ENCODE measurements around the gene USO1. TPM values are rescaled to one million over a fixed set of nuclear protein-coding genes. Genes with fewer than 3 reads are reported as not detected.

Gene USO1
- total and polyA plus RNA-seq, 2 of the 13 experiments (the other 11 are each of a cell fraction or from before 2014, with no cell fraction given) = 52.2 to 87.7 TPM

DNA sequence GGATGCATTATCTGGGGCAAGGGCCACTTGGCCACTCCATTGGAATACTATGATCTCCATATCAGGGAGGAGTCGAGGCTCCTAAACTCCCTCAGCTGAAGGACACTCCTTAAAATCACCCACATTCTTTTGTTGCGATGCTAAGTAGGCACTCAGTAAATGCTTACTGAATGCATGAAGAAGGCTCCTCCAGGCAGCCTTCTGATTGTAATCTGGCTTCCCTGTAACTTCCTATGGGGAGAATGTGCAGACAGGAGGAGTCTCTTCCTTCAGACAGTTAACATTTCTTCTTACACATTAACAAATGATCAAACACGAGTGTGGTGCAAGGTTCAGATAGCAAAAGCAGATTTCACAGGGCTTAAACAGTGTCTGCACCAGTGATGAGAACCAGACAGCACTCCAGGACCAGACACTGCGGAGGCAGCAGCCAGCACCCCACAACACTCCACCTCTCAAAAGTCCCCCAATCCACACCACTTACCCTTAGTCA lies 21.4 kb upstream of the USO1 start (continued):
- no peak for TF ChIP-seq ZBTB8A (CRISPR knock-in tag; IDR thresholded peaks at IDR 0.05; ENCODE audit: borderline replicate concordance, low read depth)
- no peak for TF ChIP-seq U2AF2 (IDR thresholded peaks at IDR 0.05; ENCODE audit: low read depth, low read length)
- TF ChIP-seq ZSCAN21 (CRISPR knock-in tag; IDR thresholded peaks at IDR 0.05; ENCODE audit: borderline replicate concordance) = 0 out of 2 replicates have a peak, but pooled peaks have one; percentile 30
- no peak for TF ChIP-seq ZSCAN31 (CRISPR knock-in tag; IDR thresholded peaks at IDR 0.05; ENCODE audit: low read depth)
- TF ChIP-seq, protein P1, sequence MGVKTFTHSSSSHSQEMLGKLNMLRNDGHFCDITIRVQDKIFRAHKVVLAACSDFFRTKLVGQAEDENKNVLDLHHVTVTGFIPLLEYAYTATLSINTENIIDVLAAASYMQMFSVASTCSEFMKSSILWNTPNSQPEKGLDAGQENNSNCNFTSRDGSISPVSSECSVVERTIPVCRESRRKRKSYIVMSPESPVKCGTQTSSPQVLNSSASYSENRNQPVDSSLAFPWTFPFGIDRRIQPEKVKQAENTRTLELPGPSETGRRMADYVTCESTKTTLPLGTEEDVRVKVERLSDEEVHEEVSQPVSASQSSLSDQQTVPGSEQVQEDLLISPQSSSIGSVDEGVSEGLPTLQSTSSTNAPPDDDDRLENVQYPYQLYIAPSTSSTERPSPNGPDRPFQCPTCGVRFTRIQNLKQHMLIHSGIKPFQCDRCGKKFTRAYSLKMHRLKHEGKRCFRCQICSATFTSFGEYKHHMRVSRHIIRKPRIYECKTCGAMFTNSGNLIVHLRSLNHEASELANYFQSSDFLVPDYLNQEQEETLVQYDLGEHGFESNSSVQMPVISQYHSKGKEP (CRISPR knock-in tag; IDR thresholded peaks at IDR 0.05) = no peak
- TF ChIP-seq ZNF282 (IDR thresholded peaks at IDR 0.05; ENCODE audit: partially characterized antibody) = no peak
- TF ChIP-seq, protein P2, sequence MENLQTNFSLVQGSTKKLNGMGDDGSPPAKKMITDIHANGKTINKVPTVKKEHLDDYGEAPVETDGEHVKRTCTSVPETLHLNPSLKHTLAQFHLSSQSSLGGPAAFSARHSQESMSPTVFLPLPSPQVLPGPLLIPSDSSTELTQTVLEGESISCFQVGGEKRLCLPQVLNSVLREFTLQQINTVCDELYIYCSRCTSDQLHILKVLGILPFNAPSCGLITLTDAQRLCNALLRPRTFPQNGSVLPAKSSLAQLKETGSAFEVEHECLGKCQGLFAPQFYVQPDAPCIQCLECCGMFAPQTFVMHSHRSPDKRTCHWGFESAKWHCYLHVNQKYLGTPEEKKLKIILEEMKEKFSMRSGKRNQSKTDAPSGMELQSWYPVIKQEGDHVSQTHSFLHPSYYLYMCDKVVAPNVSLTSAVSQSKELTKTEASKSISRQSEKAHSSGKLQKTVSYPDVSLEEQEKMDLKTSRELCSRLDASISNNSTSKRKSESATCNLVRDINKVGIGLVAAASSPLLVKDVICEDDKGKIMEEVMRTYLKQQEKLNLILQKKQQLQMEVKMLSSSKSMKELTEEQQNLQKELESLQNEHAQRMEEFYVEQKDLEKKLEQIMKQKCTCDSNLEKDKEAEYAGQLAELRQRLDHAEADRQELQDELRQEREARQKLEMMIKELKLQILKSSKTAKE (CRISPR knock-in tag; IDR thresholded peaks at IDR 0.05; ENCODE audit: borderline replicate concordance) = peak; percentile 36; the same call in 1 of the 2 replicates
- TF ChIP-seq FOXA1 (IDR thresholded peaks at IDR 0.05) = no peak
- peak; percentile 36 for TF ChIP-seq FOXA1 (CRISPR knock-in tag; IDR thresholded peaks at IDR 0.05)
- no peak for TF ChIP-seq ZNF720 (CRISPR knock-in tag; IDR thresholded peaks at IDR 0.05)
- TF ChIP-seq, protein P3, sequence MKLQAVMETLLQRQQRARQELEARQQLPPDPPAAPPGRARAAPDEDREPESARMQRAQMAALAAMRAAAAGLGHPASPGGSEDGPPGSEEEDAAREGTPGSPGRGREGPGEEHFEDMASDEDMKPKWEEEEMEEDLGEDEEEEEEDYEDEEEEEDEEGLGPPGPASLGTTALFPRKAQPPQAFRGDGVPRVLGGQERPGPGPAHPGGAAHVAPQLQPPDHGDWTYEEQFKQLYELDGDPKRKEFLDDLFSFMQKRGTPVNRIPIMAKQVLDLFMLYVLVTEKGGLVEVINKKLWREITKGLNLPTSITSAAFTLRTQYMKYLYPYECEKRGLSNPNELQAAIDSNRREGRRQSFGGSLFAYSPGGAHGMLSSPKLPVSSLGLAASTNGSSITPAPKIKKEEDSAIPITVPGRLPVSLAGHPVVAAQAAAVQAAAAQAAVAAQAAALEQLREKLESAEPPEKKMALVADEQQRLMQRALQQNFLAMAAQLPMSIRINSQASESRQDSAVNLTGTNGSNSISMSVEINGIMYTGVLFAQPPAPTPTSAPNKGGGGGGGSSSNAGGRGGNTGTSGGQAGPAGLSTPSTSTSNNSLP (IDR thresholded peaks at IDR 0.05; ENCODE audit: low read depth, low read length) = peak; percentile 77
- TF ChIP-seq, protein P4, sequence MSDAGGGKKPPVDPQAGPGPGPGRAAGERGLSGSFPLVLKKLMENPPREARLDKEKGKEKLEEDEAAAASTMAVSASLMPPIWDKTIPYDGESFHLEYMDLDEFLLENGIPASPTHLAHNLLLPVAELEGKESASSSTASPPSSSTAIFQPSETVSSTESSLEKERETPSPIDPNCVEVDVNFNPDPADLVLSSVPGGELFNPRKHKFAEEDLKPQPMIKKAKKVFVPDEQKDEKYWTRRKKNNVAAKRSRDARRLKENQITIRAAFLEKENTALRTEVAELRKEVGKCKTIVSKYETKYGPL (CRISPR knock-in tag; IDR thresholded peaks at IDR 0.05) = no peak
- TF ChIP-seq DMAP1 (CRISPR knock-in tag; IDR thresholded peaks at IDR 0.05) = peak; percentile 53; the same call in 1 of the 2 replicates
- TF ChIP-seq ZBTB1 (CRISPR knock-in tag; IDR thresholded peaks at IDR 0.05; ENCODE audit: borderline replicate concordance) = no peak
- TF ChIP-seq MTF1 (CRISPR knock-in tag; IDR thresholded peaks at IDR 0.05) = no peak
- TF ChIP-seq, protein P5, sequence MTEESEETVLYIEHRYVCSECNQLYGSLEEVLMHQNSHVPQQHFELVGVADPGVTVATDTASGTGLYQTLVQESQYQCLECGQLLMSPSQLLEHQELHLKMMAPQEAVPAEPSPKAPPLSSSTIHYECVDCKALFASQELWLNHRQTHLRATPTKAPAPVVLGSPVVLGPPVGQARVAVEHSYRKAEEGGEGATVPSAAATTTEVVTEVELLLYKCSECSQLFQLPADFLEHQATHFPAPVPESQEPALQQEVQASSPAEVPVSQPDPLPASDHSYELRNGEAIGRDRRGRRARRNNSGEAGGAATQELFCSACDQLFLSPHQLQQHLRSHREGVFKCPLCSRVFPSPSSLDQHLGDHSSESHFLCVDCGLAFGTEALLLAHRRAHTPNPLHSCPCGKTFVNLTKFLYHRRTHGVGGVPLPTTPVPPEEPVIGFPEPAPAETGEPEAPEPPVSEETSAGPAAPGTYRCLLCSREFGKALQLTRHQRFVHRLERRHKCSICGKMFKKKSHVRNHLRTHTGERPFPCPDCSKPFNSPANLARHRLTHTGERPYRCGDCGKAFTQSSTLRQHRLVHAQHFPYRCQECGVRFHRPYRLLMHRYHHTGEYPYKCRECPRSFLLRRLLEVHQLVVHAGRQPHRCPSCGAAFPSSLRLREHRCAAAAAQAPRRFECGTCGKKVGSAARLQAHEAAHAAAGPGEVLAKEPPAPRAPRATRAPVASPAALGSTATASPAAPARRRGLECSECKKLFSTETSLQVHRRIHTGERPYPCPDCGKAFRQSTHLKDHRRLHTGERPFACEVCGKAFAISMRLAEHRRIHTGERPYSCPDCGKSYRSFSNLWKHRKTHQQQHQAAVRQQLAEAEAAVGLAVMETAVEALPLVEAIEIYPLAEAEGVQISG (CRISPR knock-in tag; IDR thresholded peaks at IDR 0.05) = peak; percentile 35; the same call in 1 of the 2 replicates
- no peak for TF ChIP-seq NFYC (CRISPR knock-in tag; IDR thresholded peaks at IDR 0.05)
- TF ChIP-seq, protein P6, sequence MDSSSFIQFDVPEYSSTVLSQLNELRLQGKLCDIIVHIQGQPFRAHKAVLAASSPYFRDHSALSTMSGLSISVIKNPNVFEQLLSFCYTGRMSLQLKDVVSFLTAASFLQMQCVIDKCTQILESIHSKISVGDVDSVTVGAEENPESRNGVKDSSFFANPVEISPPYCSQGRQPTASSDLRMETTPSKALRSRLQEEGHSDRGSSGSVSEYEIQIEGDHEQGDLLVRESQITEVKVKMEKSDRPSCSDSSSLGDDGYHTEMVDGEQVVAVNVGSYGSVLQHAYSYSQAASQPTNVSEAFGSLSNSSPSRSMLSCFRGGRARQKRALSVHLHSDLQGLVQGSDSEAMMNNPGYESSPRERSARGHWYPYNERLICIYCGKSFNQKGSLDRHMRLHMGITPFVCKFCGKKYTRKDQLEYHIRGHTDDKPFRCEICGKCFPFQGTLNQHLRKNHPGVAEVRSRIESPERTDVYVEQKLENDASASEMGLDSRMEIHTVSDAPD (CRISPR knock-in tag; IDR thresholded peaks at IDR 0.05) = no peak
- peak; percentile 55; the same call in 1 of the 2 replicates for TF ChIP-seq ZMYM3 (CRISPR knock-in tag; IDR thresholded peaks at IDR 0.05)
- TF ChIP-seq RFX5 (IDR thresholded peaks at IDR 0.05; ENCODE audit: low read depth, low read length) = no peak
- no peak for TF ChIP-seq ZNF207 (IDR thresholded peaks at IDR 0.05; ENCODE audit: borderline replicate concordance)
